ENCODE data around the gene GNB1L. TPM values are rescaled to one million over a fixed set of nuclear protein-coding genes. Genes with fewer than 3 reads are reported as not detected.

Gene GNB1L
- total RNA-seq, 1 donor from 2014 or later = 5.0 TPM

GRCh38 chr22:19739911-19740449 is 114.7 kb downstream of the GNB1L start:
- H3K27ac Mint-ChIP-seq (ENCODE audit: unreplicated experiment) = no peak overlapping the region
- H3K27me3 Mint-ChIP-seq (ENCODE audit: unreplicated experiment) = peaks cover 5% of the 10 kb centered on the region
- TF ChIP-seq, protein P1, sequence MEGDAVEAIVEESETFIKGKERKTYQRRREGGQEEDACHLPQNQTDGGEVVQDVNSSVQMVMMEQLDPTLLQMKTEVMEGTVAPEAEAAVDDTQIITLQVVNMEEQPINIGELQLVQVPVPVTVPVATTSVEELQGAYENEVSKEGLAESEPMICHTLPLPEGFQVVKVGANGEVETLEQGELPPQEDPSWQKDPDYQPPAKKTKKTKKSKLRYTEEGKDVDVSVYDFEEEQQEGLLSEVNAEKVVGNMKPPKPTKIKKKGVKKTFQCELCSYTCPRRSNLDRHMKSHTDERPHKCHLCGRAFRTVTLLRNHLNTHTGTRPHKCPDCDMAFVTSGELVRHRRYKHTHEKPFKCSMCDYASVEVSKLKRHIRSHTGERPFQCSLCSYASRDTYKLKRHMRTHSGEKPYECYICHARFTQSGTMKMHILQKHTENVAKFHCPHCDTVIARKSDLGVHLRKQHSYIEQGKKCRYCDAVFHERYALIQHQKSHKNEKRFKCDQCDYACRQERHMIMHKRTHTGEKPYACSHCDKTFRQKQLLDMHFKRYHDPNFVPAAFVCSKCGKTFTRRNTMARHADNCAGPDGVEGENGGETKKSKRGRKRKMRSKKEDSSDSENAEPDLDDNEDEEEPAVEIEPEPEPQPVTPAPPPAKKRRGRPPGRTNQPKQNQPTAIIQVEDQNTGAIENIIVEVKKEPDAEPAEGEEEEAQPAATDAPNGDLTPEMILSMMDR (IDR thresholded peaks at IDR 0.05; ENCODE audit: partially characterized antibody, unreplicated experiment) = no peak
- no peaks in the 10 kb centered on the region for H3K36me3 Mint-ChIP-seq (ENCODE audit: unreplicated experiment)
- DNase-seq = no peak
- no peaks in the 10 kb centered on the region for H3K4me1 Mint-ChIP-seq (ENCODE audit: low read depth, unreplicated experiment)
- H3K9me3 Mint-ChIP-seq (ENCODE audit: unreplicated experiment) = peaks cover 2% of the 10 kb centered on the region
- no peak overlapping the region for H3K4me3 Mint-ChIP-seq (ENCODE audit: unreplicated experiment)

GRCh38 chr22:19739448-19739895 is 115.2 kb downstream of the GNB1L start:
- no peaks in the 10 kb centered on the region for H3K36me3 Mint-ChIP-seq (ENCODE audit: unreplicated experiment)
- H3K27me3 Mint-ChIP-seq (ENCODE audit: unreplicated experiment) = peaks cover 6% of the 10 kb centered on the region
- no peaks in the 10 kb centered on the region for H3K4me1 Mint-ChIP-seq (ENCODE audit: low read depth, unreplicated experiment)
- peaks cover 2% of the 10 kb centered on the region for H3K9me3 Mint-ChIP-seq (ENCODE audit: unreplicated experiment)
- TF ChIP-seq, protein P1 (IDR thresholded peaks at IDR 0.05; ENCODE audit: partially characterized antibody, unreplicated experiment) = no peak
- DNase-seq = no peak
- no peak overlapping the region for H3K4me3 Mint-ChIP-seq (ENCODE audit: unreplicated experiment)
- H3K27ac Mint-ChIP-seq (ENCODE audit: unreplicated experiment) = no peak overlapping the region

DNA sequence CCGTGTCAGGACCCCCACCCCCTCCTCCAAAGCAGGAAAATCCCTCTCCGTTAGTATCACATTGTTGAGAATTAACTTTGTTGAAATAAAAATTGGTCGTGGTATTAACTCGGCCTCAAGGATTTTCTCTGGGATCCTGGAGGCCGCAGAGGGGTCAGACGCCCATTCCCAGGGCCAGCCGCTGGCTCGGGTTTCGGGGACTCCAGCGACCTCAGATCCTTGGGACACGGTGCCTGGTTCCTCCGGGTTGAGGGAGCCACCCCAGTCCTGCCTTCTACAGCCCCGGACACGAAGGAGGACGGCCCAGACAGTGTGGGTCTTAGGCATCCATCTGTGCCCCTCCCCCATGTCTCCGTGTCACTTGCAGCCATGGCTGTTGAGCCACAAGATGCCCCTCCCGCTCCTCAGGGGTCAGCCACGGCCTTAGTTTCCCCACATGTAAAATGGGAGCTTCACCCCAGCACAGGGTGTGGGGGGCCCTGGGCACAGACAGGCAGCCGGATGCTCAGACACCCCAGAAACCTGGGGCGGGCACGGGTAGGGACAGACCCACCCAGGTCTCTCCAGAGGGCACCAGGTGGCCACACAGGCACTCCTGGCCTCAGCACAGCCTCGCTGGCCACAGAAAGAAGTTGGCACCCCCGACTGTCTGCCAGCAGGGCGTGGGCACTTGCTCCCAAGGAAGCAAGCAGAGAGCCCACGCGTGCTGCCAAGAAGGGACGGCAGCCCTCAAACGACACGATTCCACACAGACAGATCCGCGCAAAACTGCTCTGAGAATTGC is 115.8 kb downstream of the GNB1L start:
- no peaks in the 10 kb centered on the region for H3K36me3 Mint-ChIP-seq (ENCODE audit: unreplicated experiment)
- H3K27me3 Mint-ChIP-seq (ENCODE audit: unreplicated experiment) = peaks cover 6% of the 10 kb centered on the region
- peaks cover 2% of the 10 kb centered on the region for H3K9me3 Mint-ChIP-seq (ENCODE audit: unreplicated experiment)
- H3K4me1 Mint-ChIP-seq (ENCODE audit: low read depth, unreplicated experiment) = no peaks in the 10 kb centered on the region
- no peak for DNase-seq
- TF ChIP-seq, protein P1 (IDR thresholded peaks at IDR 0.05; ENCODE audit: partially characterized antibody, unreplicated experiment) = no peak
- no peak overlapping the region for H3K27ac Mint-ChIP-seq (ENCODE audit: unreplicated experiment)
- H3K4me3 Mint-ChIP-seq (ENCODE audit: unreplicated experiment) = no peak overlapping the region

DNA sequence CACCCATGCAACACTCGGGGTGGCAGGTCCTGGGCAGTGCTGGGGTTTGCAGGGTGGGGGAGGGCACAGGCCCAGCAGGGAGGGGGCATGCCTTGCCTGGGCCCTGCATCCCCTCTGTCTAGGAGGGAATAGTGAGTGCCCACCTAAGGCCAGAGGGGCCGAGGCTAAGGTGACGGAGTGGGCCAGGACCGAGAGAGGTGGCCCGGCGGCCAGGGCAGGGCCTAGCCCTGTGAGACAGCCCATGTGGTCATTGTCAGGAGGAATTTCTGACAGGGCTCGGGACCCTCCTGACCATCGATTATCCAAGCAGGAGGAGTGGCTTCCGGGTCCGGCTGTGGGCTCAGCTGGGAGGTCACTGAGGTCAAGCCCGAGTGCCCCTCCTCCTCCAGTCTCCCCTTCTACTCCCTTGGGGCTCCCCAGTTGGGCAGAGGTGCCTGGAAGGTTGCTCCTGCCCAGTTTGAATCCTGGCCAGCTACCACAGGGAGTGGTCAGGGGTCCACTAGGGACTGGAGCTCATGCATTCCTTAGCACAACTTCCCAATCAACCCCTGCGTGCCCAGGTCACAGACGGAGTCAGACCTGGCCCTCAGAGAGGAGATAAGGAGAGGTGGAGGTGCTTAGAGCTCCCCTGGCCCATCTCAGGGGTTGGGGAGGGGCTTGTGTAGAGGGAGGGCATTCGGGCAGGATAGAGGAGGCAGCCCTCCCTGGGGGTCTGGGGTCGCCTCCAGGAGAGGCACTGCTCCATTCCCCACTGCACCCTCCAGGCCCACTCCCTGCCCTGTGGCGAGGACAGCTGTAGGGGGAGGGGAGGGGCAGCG is 116.6 kb downstream of the GNB1L start:
- Mint-ChIP-seq H3K4me1 (ENCODE audit: low read depth, unreplicated experiment) (peaks cover under 1% of the 10 kb centered on the region), H3K36me3 (ENCODE audit: unreplicated experiment) (no peaks in the 10 kb centered on the region), H3K9me3 (ENCODE audit: unreplicated experiment) (peaks cover 2% of the 10 kb centered on the region), H3K27me3 (ENCODE audit: unreplicated experiment) (peaks cover 7% of the 10 kb centered on the region), H3K4me3 (ENCODE audit: unreplicated experiment) (no peak overlapping the region), H3K27ac (ENCODE audit: unreplicated experiment) (no peak overlapping the region)
- DNase-seq = no peak
- TF ChIP-seq, protein P1 (IDR thresholded peaks at IDR 0.05; ENCODE audit: partially characterized antibody, unreplicated experiment) = no peak
